GM12878 (cell line): Measurements from ENCODE around the gene MEIG1. TPM values are rescaled to one million over a fixed set of nuclear protein-coding genes. Genes with fewer than 3 reads are reported as not detected.

Experiments
- BACH1 ChIP-seq: fragments of 450-650 bp; IDR thresholded peaks from 2 replicates; pipeline ENCODE4 v1.6.1; 2017; ENCODE audit warnings: mild to moderate bottlenecking, borderline replicate concordance
- BHLHE40 ChIP-seq, 2 experiments: fragments of 450-650 bp in 1 of 2; IDR thresholded peaks; 2 replicates each; pipeline ENCODE4 v1.6.1; 2011 to 2017; ENCODE audit warnings: low read depth in 2 of 2, borderline replicate concordance in 1 of 2, improper control_type of control experiment in 1 of 2, low read length in 1 of 2, mild to moderate bottlenecking in 1 of 2
- HDAC2 ChIP-seq: fragments of 200-600 bp; sonication (generic); IDR thresholded peaks from 2 replicates; pipeline ENCODE4 v1.6.1; 2017
- IRF4 ChIP-seq: IDR thresholded peaks from 2 replicates; pipeline ENCODE4 v1.6.1; 2011; ENCODE audit warnings: low read depth, low read length
- NFIC ChIP-seq: IDR thresholded peaks from 2 replicates; pipeline ENCODE4 v1.6.1; 2012; ENCODE audit warnings: low read depth, mild to moderate bottlenecking, inconsistent platforms, low read length, moderate library complexity
- NR2F1 ChIP-seq: fragments of 450-650 bp; conservative IDR thresholded peaks from 2 replicates; pipeline ENCODE4 v1.6.1; 2017; ENCODE audit warnings: mild to moderate bottlenecking
- POU2F2 ChIP-seq: IDR thresholded peaks from 3 replicates; pipeline ENCODE4 v1.6.1; 2011; ENCODE audit warnings: low read depth, mild to moderate bottlenecking, low read length, borderline replicate concordance
- RAD21 ChIP-seq: IDR thresholded peaks from 2 replicates; pipeline ENCODE4 v1.6.1; 2011; ENCODE audit warnings: mild to moderate bottlenecking, low read depth, low read length, moderate library complexity; ENCODE audit not compliant: insufficient read depth
- SMARCA5 ChIP-seq: fragments of 450-650 bp; IDR thresholded peaks from 2 replicates; pipeline ENCODE4 v1.6.1; 2017; ENCODE audit warnings: mild to moderate bottlenecking
- SREBF1 ChIP-seq: IDR thresholded peaks from 2 replicates; pipeline ENCODE4 v1.6.1; 2012; ENCODE audit warnings: mild to moderate bottlenecking, low read length
- SRF ChIP-seq, 2 experiments: IDR thresholded peaks; 2 replicates each; pipeline ENCODE4 v1.6.1; 2011; ENCODE audit warnings: low read depth in 2 of 2, low read length in 2 of 2, mild to moderate bottlenecking in 1 of 2, moderate library complexity in 1 of 2
- TBL1XR1 ChIP-seq: IDR thresholded peaks from 2 replicates; pipeline ENCODE4 v1.6.1; 2012; ENCODE audit warnings: low read depth, low read length, improper control_type of control experiment
- WRNIP1 ChIP-seq: IDR thresholded peaks from 2 replicates; pipeline ENCODE4 v1.6.1; 2011; ENCODE audit warnings: low read depth, low read length, improper control_type of control experiment, borderline replicate concordance
- ZNF274 ChIP-seq: IDR thresholded peaks from one replicate; pipeline ENCODE4 v1.8.0; 2011; ENCODE audit not compliant: insufficient read length, insufficient read depth
- polyA plus RNA-seq, 11 experiments: library from polyadenylated mRNA; depleted of rRNA in 4 of 11; unstranded in 6 of 11; stranded (reverse) in 5 of 11; fragments of >200 nt; fragmentation: Nextera tagmentation in 4 of 11; fragmentation: Illumina TruSeq in 1 of 11; extraction: Ambion mirVana in 4 of 11; extraction: Trizol in 1 of 11; gene quantifications; 1 replicate in 1 of 11; 2 replicates in 10 of 11; pipeline versions ENCODE4 v1.2.1 to v1.2.3, GENCODE V29; 2011 to 2016; ENCODE audit warnings: inconsistent platforms in 2 of 11, missing spikeins in 2 of 11, low read depth in 1 of 11
- total RNA-seq, 4 experiments: library from RNA; depleted of rRNA in 3 of 4; stranded (reverse); fragments of >200 nt in 3 of 4; fragmentation: Illumina TruSeq in 1 of 4; extraction: Trizol in 1 of 4; gene quantifications; 2 replicates each; pipeline versions ENCODE4 v1.2.1 to v1.2.3, GENCODE V29; 2013 to 2021
- TF ChIP-seq, protein P1 (sequence below): fragments of 450-650 bp; IDR thresholded peaks from 2 replicates; pipeline ENCODE4 v1.6.1; 2014; ENCODE audit warnings: mild to moderate bottlenecking
- TF ChIP-seq, protein P2 (sequence below): fragments of 450-650 bp; IDR thresholded peaks from 2 replicates; pipeline ENCODE4 v1.6.1; 2017; ENCODE audit warnings: mild to moderate bottlenecking, low read depth, inconsistent platforms; ENCODE audit not compliant: poor library complexity, severe bottlenecking
- TF ChIP-seq, protein P3 (sequence below): fragments of 450-650 bp; IDR thresholded peaks from 2 replicates; pipeline ENCODE4 v1.6.1; 2017; ENCODE audit warnings: mild to moderate bottlenecking, moderate library complexity
- TF ChIP-seq, protein P4 (sequence below), 3 experiments: IDR thresholded peaks in 2 of 3; conservative IDR thresholded peaks in 1 of 3; 2 replicates each; pipeline ENCODE4 v1.5.1; 2011; ENCODE audit warnings: low read depth in 3 of 3, low read length in 3 of 3, mild to moderate bottlenecking in 3 of 3, control low read depth in 2 of 3, moderate library complexity in 2 of 3, inconsistent platforms in 1 of 3, mixed read lengths in 1 of 3; ENCODE audit not compliant: control insufficient read depth in 2 of 3, insufficient read depth in 1 of 3; ENCODE audit errors: extremely low read depth in 1 of 3
- TF ChIP-seq, protein P5 (sequence below): IDR thresholded peaks from 2 replicates; pipeline ENCODE4 v1.6.1; 2012; ENCODE audit warnings: low read length, inconsistent platforms

MEIG1 gene
- total and polyA plus RNA-seq, 10 of the 15 experiments (the other 5 are each of a cell fraction or from before 2014, with no cell fraction given), result 0.13 to 1.9 (median 0.80) TPM; not detected in 2

DNA sequence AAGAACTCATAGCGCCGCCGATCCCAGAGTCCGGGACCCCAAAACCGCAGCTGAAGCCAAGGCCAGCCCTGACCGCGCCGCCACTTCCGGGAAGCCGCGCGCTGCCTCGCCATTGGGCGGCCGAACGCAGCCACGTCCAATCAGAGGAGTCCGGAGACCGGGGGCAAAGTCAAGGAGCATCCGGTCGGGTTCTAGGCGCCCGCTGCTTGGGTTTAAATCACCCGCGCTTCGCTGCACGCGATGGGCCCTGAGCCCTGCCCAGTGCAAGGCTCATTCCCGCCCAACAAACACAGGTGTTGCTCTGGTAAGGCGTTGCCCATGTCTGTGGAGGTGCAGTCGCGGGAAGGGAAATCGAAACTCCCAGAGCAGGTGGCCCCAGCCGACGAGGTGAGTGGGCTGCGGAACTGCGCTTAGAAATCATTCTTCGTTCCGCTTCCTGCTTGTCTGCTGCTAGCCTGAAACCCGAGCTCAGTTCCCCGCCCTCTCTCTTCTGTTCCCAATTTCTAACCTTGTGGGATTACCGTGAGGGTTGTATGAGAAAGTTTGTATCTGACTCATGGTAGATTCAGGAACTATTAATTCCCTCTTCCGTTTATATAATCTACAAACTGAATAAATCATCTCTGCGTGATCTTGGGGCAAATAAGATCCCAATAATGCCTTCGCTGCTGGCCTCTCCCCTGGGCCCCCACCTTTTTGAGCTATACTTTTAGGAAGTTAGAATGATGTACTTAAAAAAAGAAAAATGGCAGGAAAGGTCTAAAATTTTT, 5.0 kb upstream of the MEIG1 start, which contains the start of gene DCLRE1C (continued):
- no peak for TF ChIP-seq SRF (IDR thresholded peaks at IDR 0.05; ENCODE audit: low read depth in 2 of 2, low read length in 2 of 2)
- TF ChIP-seq, protein P1, sequence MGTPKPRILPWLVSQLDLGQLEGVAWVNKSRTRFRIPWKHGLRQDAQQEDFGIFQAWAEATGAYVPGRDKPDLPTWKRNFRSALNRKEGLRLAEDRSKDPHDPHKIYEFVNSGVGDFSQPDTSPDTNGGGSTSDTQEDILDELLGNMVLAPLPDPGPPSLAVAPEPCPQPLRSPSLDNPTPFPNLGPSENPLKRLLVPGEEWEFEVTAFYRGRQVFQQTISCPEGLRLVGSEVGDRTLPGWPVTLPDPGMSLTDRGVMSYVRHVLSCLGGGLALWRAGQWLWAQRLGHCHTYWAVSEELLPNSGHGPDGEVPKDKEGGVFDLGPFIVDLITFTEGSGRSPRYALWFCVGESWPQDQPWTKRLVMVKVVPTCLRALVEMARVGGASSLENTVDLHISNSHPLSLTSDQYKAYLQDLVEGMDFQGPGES, result no peak
- TF ChIP-seq RAD21, result no peak
- no peak for TF ChIP-seq BACH1
- TF ChIP-seq SMARCA5, result no peak
- peak; percentile 78 to 90 for TF ChIP-seq BHLHE40 (IDR thresholded peaks at IDR 0.05; ENCODE audit: borderline replicate concordance in 1 of 2, low read depth in 2 of 2, low read length in 1 of 2)
- TF ChIP-seq, protein P2, sequence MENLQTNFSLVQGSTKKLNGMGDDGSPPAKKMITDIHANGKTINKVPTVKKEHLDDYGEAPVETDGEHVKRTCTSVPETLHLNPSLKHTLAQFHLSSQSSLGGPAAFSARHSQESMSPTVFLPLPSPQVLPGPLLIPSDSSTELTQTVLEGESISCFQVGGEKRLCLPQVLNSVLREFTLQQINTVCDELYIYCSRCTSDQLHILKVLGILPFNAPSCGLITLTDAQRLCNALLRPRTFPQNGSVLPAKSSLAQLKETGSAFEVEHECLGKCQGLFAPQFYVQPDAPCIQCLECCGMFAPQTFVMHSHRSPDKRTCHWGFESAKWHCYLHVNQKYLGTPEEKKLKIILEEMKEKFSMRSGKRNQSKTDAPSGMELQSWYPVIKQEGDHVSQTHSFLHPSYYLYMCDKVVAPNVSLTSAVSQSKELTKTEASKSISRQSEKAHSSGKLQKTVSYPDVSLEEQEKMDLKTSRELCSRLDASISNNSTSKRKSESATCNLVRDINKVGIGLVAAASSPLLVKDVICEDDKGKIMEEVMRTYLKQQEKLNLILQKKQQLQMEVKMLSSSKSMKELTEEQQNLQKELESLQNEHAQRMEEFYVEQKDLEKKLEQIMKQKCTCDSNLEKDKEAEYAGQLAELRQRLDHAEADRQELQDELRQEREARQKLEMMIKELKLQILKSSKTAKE, result peak; percentile 51
- TF ChIP-seq ZNF274, result no peak
- TF ChIP-seq, protein P3, sequence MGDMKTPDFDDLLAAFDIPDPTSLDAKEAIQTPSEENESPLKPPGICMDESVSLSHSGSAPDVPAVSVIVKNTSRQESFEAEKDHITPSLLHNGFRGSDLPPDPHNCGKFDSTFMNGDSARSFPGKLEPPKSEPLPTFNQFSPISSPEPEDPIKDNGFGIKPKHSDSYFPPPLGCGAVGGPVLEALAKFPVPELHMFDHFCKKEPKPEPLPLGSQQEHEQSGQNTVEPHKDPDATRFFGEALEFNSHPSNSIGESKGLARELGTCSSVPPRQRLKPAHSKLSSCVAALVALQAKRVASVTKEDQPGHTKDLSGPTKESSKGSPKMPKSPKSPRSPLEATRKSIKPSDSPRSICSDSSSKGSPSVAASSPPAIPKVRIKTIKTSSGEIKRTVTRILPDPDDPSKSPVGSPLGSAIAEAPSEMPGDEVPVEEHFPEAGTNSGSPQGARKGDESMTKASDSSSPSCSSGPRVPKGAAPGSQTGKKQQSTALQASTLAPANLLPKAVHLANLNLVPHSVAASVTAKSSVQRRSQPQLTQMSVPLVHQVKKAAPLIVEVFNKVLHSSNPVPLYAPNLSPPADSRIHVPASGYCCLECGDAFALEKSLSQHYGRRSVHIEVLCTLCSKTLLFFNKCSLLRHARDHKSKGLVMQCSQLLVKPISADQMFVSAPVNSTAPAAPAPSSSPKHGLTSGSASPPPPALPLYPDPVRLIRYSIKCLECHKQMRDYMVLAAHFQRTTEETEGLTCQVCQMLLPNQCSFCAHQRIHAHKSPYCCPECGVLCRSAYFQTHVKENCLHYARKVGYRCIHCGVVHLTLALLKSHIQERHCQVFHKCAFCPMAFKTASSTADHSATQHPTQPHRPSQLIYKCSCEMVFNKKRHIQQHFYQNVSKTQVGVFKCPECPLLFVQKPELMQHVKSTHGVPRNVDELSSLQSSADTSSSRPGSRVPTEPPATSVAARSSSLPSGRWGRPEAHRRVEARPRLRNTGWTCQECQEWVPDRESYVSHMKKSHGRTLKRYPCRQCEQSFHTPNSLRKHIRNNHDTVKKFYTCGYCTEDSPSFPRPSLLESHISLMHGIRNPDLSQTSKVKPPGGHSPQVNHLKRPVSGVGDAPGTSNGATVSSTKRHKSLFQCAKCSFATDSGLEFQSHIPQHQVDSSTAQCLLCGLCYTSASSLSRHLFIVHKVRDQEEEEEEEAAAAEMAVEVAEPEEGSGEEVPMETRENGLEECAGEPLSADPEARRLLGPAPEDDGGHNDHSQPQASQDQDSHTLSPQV, result no peak
- TF ChIP-seq TBL1XR1, result 0 out of 2 replicates have a peak, but pooled peaks have one; percentile 10
- TF ChIP-seq SREBF1, result no peak
- peak; percentile 92 for TF ChIP-seq IRF4
- TF ChIP-seq, protein P4, sequence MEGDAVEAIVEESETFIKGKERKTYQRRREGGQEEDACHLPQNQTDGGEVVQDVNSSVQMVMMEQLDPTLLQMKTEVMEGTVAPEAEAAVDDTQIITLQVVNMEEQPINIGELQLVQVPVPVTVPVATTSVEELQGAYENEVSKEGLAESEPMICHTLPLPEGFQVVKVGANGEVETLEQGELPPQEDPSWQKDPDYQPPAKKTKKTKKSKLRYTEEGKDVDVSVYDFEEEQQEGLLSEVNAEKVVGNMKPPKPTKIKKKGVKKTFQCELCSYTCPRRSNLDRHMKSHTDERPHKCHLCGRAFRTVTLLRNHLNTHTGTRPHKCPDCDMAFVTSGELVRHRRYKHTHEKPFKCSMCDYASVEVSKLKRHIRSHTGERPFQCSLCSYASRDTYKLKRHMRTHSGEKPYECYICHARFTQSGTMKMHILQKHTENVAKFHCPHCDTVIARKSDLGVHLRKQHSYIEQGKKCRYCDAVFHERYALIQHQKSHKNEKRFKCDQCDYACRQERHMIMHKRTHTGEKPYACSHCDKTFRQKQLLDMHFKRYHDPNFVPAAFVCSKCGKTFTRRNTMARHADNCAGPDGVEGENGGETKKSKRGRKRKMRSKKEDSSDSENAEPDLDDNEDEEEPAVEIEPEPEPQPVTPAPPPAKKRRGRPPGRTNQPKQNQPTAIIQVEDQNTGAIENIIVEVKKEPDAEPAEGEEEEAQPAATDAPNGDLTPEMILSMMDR (IDR thresholded peaks at IDR 0.05 in 2 of 3, conservative IDR thresholded peaks at IDR 0.05 in 1 of 3; ENCODE audit: control insufficient read depth in 2 of 3, extremely low read depth in 1 of 3, insufficient read depth in 1 of 3, low read depth in 3 of 3, low read length in 3 of 3), result no peak
- peak; percentile 78 for TF ChIP-seq NR2F1
- peak; percentile 73; the same call in 2 of the 3 replicates for TF ChIP-seq POU2F2
- no peak for TF ChIP-seq HDAC2
- TF ChIP-seq, protein P5, sequence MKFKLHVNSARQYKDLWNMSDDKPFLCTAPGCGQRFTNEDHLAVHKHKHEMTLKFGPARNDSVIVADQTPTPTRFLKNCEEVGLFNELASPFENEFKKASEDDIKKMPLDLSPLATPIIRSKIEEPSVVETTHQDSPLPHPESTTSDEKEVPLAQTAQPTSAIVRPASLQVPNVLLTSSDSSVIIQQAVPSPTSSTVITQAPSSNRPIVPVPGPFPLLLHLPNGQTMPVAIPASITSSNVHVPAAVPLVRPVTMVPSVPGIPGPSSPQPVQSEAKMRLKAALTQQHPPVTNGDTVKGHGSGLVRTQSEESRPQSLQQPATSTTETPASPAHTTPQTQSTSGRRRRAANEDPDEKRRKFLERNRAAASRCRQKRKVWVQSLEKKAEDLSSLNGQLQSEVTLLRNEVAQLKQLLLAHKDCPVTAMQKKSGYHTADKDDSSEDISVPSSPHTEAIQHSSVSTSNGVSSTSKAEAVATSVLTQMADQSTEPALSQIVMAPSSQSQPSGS, result peak; percentile 50; the same call in 1 of the 2 replicates
- no peak for TF ChIP-seq WRNIP1
- peak; percentile 69; the same call in 1 of the 2 replicates for TF ChIP-seq NFIC
